ENCODE data around the gene CCDC9B. TPM values are rescaled to one million over a fixed set of nuclear protein-coding genes. Genes with fewer than 3 reads are reported as not detected.

Gene CCDC9B
- total RNA-seq, 1 donor from 2014 or later = 13.6 TPM

- peaks cover 38% of the 10 kb centered on the region for H3K27me3 ChIP-seq (ENCODE audit: control insufficient read depth, insufficient read depth, low read length)
- TF ChIP-seq CTCF (IDR thresholded peaks at IDR 0.05; ENCODE audit: insufficient read depth, low read length, poor library complexity, severe bottlenecking) = no peak
- no peak overlapping the region for H3K4me3 ChIP-seq (ENCODE audit: low read depth, low read length)
- no peak for DNase-seq (ENCODE audit: low read depth)
- no peaks in the 10 kb centered on the region for H3K36me3 ChIP-seq (ENCODE audit: control insufficient read depth, insufficient read depth, low read length)
Measured at GRCh38 chr15:40300367-40300766, 40.4 kb downstream of the CCDC9B start.

- Histone ChIP-seq H3K27me3 (ENCODE audit: control insufficient read depth, insufficient read depth, low read length) (peaks cover 52% of the 10 kb centered on the region), H3K4me3 (ENCODE audit: low read depth, low read length) (no peak overlapping the region), H3K36me3 (ENCODE audit: control insufficient read depth, insufficient read depth, low read length) (no peaks in the 10 kb centered on the region)
- DNase-seq (ENCODE audit: low read depth) = no peak
- no peak for TF ChIP-seq CTCF (IDR thresholded peaks at IDR 0.05; ENCODE audit: insufficient read depth, low read length, poor library complexity, severe bottlenecking)
Measured at GRCh38 chr15:40298216-40298935, 42.4 kb downstream of the CCDC9B start.

GRCh38 chr15:40297356-40297755 lies 43.4 kb downstream of the CCDC9B start:
- H3K36me3 ChIP-seq (ENCODE audit: control insufficient read depth, insufficient read depth, low read length) = no peaks in the 10 kb centered on the region
- H3K4me3 ChIP-seq (ENCODE audit: low read depth, low read length) = no peak overlapping the region
- DNase-seq (ENCODE audit: low read depth) = no peak
- no peak for TF ChIP-seq CTCF (IDR thresholded peaks at IDR 0.05; ENCODE audit: insufficient read depth, low read length, poor library complexity, severe bottlenecking)
- H3K27me3 ChIP-seq (ENCODE audit: control insufficient read depth, insufficient read depth, low read length) = peaks cover 52% of the 10 kb centered on the region

- no peak for TF ChIP-seq CTCF (IDR thresholded peaks at IDR 0.05; ENCODE audit: insufficient read depth, low read length, poor library complexity, severe bottlenecking)
- H3K4me3 ChIP-seq (ENCODE audit: low read depth, low read length) = no peak overlapping the region
- DNase-seq (ENCODE audit: low read depth) = no peak
- no peaks in the 10 kb centered on the region for H3K36me3 ChIP-seq (ENCODE audit: control insufficient read depth, insufficient read depth, low read length)
- H3K27me3 ChIP-seq (ENCODE audit: control insufficient read depth, insufficient read depth, low read length) = peaks cover 54% of the 10 kb centered on the region
Measured at GRCh38 chr15:40296561-40297230, 44.0 kb downstream of the CCDC9B start.

GRCh38 chr15:40295877-40296560 lies 44.7 kb downstream of the CCDC9B start:
- TF ChIP-seq CTCF (IDR thresholded peaks at IDR 0.05; ENCODE audit: insufficient read depth, low read length, poor library complexity, severe bottlenecking) = no peak
- Histone ChIP-seq H3K4me3 (ENCODE audit: low read depth, low read length) (no peak overlapping the region), H3K27me3 (ENCODE audit: control insufficient read depth, insufficient read depth, low read length) (peaks cover 59% of the 10 kb centered on the region), H3K36me3 (ENCODE audit: control insufficient read depth, insufficient read depth, low read length) (no peaks in the 10 kb centered on the region)
- no peak for DNase-seq (ENCODE audit: low read depth)

Measured in kidney epithelial cell (primary cell).